Stimulated activated CD8-positive, alpha-beta memory T cell treated with anti-CD3 and anti-CD28 coated beads, Interleukin-12 subunit alpha, Interleukin-12 subunit beta, amount 100 ng/mL, for 1 hour (primary cell): ENCODE results near the gene PSTPIP1.

Experiments
- DNase-seq: peaks from one replicate; pipeline ENCODE4 v3.0.0-alpha.2; 2020; ENCODE audit warnings: low read depth

PSTPIP1 gene

DNA sequence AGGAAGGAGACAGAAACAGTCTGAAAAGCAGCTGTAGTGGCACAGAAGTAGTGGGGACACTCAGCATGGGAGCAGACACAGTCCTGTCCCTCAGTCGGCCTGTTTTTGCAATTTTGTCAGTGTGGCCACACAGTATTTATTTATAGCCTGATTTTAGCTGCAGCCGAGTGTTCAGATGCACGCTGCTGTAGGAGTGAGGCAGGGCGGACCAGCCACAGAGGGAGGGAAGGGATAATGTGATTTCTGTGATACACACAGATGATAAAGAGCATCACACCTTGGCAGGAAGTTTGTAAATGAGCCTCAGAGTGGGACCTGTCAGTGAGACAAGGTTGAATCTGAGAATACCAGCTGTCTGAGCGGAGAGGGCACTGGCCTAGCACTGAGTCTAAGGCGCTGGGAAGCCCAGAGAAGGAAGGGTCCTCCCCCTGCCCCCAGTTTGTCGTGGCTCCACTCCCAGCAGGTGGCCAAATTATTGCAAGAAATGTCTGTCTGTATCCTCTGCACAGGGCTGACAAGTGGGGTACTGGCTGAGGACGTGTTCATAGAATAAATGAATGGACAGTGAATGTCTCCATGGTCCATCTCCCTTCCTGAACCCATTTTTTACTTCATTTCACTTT, 3.8 kb downstream of the PSTPIP1 start:
- no peak for DNase-seq

DNA sequence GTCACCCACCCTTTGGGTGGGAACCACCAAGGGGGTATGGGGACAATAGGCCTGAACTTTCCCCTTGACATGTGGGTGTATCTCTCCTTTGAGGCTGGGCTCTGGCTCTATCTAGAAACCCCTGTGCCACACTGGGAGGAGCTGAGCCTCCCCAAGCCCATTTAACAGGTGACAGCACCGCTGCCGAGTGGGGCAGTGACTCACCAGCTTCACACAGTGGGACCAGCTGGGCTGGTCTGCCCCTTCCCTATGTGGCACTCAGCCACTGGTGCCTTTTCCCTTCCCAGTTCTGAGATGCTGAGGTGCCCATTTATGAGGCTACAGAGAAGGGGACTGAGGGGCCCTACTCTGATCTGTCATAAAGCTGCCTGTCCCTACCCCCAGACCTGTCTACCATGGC, 5.1 kb downstream of the PSTPIP1 start:
- no peak for DNase-seq

DNA sequence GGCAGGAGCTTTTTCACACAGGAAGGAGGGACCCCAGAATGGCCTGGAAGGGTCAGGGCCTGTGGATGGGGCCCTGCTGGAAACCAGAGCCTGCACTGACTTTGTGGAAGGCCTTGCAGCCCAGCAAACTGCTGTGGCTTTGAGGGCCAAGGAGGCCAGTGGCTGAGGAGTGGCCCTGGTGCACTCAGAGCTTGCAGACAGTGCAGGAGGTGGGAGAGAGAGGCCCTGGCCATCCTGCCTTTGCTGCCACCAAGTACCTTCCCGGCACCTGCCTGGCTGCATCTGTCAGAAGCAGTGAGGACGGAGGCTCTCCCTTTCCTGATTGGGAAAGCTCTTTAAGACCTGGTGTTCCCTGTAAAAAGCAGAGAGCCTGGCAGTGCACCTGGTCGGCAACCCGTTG, 6.4 kb downstream of the PSTPIP1 start:
- DNase-seq = no peak

DNA sequence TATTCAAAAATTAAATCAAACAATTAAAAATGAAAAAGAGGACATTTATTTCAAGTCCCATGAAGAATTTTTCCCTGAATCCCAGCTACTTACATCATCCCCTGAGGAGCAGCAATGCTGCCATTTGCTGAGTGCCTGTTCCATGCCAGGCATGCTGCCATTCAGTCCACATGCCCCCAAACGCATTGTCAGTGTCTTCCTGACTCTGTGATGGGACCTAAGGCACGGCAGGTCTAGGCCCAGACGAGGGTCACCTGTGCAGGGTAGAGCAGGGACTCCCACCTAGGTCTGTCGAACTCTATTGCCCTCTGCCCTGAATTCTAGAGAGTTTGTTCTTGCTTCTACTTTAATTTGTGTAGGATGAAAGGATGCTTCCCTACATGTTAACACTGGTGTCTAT, 7.0 kb downstream of the PSTPIP1 start:
- DNase-seq = no peak

DNA sequence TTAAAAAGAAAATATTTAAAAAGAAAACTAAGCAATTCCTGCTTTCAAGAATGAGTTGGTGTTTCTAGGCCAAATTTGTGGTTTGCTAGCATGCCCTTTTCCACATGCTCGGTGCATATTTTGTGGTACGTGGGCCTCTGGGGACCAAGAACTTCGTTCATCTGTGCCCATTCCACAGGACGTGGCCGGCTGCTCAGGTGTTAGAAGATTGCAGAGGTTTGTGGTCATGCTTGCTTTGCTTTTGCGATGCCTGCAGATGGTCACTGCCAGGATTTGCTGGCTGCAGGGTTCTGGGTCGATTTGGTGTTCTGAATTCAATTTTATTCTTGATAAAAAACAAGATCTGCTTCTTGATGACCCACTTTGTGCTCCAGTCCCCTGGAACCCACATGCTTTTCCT, 7.5 kb downstream of the PSTPIP1 start:
- DNase-seq = no peak

DNA sequence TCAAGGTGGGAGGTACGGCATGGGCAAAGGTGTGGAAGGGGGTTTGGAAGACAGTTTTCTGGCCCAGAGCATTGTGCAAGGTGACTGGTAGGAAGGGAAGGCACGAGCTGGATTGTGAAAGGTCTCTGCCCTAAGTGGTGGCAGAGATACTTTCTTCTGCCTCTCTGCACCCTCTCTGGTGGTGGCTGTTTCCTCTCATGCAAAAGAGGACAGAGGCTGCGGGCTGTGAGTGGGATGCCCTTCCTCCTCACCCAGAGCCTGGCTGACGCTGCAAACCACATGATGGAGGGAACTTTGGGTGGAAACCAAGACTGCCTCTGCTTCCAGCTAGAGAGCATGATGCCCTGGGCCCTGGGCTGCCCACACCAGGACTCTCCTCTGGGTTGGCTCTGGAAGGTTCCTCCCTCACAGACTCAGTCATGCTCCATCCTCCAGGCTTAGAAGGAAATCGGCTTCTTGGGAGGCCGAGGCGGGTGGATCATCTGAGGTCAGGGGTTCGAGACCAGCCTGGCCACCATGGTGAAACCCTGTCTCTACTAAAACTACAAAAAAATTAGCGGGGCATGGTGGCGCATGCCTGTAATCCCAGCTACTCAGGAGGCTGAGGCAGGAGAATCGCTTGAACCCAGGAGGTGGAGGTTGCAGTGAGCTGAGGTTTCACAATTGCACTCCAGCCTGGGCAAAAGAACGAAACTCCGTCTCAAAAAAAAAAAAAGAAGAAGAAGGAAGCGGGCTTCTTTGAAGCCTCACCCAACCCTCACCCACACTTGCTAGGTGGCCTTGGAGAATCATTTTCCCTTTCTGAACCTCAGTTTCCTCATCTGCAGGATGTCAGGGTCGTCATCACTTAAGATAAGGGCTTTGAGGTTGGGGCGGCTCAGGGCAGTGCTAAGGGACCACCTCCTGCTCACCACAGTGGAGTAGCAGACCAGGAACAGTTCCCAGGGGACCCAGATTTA, 8.3 kb downstream of the PSTPIP1 start:
- DNase-seq = peak; percentile 55

DNA sequence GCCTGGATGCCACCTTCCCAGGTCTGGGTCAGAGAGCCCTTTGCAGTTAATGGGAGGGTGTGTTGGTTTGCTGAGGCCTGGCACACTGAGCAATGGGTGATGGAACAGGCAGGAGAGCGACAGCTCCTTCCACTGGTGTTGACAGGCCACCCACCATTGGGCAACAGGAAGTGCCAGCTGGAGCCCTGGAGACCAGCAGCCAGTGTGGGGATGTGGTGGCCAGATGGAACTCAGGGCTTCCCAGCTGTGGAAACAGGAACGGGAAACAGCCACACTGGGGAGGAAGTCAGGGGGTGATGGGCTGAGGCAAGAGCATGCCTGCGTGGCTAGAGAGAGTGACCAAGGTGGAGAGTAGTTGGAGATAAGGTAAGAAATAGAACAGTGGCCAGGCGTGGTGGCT, 9.3 kb downstream of the PSTPIP1 start:
- DNase-seq = no peak

DNA sequence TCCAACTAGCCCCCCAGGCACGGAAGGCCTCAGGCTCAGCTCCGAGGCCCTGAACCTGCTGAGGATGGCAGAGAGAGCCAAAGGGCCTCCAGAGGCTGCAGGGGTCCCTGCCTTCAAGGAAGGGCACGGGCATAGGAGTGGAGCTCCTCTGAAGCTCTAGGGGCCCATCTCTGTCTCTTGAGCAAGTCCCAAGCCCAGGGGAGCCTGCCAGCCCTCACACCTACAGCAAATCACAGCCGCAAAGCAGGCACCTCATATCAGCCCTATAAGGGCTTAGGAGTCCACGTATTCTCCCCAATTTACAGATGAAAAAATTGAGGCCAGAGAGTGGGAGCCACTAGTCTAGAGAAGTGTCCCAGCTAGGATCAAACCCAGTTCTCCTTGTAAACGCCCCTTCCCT, 14.2 kb downstream of the PSTPIP1 start:
- no peak for DNase-seq

DNA sequence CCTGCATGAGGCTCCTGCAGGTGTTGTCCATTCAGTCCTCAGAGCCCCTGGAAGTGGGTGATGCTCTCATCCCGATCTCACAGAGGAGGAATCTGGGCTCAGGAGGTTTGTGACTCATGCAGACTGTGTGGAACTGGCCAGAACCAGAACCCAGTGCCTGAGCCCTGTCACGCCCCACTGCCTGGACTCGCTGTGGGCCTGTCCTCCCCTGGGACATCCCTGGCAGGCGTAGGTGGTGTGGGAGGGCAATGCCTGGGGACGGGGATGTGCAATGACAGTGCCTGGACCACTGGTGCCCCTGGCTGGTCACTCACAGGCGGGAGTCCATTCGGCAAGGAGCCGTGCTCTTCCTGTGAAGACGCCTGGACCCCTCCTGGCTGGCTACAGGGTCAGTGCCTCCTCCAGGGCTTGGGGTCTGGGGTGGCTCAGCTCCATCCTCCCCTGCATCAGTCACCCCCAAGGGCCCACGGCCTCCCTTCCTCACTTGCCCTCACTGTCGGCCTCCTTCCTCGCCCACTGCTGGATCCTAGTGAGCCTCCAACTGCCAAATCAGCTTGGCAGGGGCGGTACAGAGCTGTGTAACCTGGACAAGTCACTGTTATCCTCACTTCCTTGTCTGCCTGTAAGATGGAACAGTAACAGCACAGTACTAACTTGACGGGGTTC, 14.9 kb downstream of the PSTPIP1 start:
- no peak for DNase-seq

DNA sequence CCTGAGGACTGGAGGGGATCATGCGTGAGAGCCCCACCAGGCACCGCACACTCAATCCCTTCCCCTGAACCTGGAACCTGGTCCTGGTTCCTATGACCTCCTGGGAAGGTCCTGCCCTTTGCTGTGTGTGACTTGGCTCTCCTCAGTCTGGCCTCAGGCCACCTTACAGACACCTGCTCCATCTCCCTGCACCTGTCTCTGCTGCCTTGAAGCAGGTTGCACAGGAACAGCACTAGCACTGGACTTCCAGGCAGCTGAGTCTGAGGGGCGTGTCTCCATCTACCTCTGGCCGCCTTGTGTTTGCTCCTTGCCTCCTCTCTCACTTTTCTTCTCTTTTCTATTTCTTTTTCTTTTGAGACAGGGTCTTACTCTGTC, 15.4 kb downstream of the PSTPIP1 start:
- DNase-seq = no peak

DNA sequence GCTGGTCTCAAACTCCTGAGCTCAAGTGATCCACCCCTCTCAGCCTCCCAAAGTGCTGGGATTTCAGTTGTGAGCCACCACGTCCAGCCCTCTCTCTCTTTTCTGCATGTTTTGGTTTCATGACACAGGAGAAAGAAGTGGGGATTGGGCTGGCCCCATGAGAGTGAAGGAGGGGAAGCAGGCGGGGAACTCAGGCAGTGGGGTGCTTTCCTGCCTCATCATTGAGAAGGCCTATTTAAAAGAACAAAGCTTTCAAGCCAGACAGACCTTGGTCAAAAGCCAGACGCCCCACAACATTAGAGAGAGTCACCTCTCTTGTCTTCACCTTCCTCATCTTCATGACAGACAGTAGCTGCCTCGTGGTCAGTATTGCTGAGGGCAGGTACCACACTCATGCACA, 15.9 kb downstream of the PSTPIP1 start:
- no peak for DNase-seq

DNA sequence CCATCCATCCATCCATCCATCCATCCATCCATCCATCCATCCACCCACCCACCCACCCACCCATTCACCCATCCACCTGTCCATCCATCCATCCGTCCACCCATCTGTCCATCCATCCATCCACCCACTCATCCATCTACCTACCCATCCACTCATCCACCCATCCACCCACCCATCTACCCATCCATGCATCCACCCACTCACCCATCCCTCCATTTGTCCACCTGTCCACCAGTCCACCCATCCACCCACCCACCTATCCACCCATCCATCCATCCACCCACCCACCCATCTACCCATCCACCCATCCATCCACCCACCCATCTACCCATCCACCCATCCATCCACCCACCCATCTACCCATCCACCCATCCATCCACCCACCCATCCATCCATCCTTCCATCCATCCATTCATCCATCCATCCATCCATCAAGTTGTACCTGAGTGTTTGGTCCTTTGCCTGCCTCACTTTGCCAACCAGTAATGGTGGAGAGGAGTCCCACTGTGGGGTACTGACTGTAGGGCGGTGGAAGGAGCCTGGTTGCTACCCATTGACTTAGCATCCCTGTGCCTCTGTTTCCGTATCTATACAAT, 17.3 kb downstream of the PSTPIP1 start:
- DNase-seq = no peak

DNA sequence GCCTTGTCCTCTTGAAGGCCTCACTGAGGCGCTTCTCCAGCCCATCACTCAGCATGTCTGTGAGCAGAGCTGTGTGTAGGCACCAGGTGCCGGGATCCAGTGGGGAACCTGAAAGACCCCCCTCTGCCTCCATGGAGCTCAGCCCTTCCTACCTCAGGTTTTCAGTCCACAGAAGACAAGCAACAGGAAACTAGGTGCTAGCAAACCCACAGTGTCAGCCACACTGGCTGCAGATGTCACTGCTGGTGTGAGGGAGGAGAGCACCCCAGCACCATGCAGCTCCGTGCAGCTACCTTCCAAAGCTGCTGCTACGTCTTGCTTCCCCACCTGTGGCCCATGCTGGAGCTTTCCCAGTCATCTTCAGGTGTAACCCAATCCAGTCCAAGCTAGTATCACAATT, 17.9 kb downstream of the PSTPIP1 start:
- no peak for DNase-seq

DNA sequence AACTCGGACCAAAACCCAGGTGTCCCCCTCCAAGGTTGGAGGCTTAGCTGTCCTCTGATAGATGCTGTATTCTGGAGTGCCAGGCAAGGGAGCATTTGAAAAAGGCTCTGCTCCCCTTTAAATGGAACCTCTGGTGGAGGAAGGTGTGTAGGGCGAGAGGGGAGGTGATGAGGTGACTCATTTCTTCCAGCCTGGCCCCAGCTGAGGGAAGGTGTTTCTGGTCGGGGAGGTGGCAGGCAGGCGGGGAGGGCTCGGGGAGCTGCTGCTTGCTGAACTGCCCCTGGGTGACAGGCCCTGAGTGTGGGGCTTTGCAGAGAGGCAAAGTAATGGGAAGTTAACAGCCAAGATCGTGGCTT, 18.8 kb downstream of the PSTPIP1 start:
- peak; percentile 81 for DNase-seq

DNA sequence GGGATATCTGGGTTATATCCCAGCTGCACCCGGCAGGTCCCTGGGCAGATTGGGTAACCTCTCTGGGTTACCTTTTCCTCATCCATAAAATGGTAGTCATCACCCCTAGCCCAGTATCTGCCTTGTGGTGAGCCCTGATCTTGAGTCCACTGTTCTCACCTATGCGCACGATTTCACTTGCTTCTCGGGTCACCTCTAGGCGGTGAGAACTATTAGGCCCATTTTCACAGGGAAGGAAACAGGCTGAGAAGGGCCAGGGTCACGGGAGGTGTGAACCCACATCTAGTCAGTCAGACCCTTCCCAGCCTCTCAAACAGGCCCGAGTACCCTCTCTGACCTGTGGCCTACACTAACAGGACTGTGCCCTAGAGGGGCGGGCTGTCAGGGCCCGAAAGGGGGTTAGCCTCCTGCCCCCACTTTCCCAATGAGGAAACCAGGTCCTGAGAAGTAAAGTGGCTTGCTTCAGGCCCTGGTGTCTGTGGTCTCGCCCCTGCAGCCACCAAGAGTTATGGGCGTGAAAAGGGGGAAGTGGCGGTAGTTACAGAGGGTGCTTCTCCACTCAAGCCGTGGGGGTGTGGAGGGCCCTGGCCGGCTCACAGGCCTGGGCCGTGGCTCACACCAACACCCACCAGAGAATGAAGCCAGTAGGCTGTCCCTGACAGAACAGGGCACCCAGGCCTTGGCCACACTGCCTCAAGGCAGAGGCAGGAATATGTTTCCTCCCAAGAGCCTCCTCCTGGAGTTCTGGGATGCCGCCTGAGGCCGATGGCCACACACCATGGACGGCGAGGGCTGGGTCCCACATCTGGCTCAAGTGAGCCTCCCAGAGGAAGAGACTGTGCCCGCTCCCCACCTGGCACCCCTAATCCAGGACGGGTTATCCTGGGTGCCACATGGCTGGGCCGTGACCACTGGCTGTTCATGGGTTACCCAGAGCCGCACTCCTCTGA, 19.5 kb downstream of the PSTPIP1 start:
- no peak for DNase-seq

DNA sequence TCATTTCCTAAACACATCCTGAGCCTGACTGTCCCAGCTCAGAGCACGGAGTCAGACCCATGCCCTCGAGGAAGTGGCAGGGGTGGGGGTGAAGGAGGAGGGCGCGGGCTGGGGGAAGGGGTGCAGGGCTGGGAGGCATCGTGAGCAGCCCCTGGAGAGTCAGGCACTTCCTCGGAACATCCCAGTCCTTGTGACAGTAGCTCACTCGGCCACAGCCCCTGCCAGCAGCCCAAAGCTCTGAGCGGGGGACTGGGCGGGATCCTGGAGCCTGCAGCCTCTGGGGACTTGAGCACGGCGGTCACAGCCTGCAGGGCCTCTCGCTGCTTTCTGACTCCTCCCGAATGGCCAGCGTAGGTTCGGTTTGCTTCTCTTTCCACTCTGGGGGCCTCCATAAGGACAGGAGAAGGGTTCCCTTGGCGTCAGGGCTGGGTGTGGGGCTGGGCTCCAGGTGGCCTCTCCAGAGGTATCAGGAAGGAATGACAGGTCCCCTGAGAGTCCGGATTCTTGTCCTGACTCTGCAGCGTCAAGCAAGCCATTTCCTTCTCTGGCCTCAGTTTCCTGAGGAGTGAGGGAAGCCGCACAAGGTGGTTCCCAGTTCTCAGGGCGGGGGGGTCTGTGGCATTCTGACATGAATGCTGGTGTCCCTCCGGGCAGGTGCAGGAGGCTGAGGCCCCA, 20.9 kb downstream of the PSTPIP1 start:
- DNase-seq = no peak

DNA sequence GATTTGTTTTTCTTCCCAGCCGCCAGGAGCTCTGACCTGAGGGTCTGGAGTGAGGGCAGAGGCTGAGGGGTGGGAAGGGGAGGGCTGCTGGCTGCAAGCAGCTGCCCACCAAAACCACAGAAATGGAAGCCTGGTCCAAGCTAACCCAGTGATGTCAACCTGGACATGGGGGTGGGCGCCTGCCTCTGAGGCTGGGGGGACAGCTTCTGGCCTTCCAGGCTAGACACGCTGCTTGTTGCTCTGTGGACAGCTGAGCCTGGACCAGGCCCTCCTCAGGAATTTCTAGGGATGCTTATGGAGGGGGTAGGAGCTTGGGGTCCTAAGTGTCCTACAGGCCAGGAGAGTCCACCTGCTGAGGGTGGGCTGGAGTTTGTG, 21.4 kb downstream of the PSTPIP1 start:
- no peak for DNase-seq

DNA sequence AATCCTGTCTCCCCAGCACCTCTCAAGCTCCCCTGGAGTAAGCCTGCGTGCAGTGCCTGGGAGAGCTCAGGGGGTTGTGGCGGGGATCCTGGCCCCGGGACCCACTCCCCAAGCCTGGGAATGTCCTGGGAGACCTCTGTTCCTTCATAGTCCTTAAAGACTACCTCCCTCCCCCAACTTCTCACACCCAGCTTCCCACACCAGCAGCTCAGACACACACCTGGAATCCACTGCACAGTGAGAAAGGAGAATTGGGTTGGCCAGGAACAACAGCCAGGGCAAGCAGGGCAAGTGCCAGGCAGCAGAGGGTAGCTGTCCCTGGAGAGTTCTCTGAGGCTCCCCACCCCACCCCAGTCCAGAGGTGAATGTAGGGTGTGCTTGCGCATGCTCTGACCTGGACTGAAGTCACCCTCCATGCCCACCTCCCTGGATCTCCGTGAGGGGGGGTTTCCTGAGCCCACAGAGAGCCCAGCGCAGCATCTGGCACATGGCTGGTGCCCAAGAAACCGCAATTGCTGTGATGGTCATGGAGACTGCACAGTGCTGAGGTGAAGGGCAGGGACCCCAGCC, 22.2 kb downstream of the PSTPIP1 start:
- DNase-seq = no peak

DNA sequence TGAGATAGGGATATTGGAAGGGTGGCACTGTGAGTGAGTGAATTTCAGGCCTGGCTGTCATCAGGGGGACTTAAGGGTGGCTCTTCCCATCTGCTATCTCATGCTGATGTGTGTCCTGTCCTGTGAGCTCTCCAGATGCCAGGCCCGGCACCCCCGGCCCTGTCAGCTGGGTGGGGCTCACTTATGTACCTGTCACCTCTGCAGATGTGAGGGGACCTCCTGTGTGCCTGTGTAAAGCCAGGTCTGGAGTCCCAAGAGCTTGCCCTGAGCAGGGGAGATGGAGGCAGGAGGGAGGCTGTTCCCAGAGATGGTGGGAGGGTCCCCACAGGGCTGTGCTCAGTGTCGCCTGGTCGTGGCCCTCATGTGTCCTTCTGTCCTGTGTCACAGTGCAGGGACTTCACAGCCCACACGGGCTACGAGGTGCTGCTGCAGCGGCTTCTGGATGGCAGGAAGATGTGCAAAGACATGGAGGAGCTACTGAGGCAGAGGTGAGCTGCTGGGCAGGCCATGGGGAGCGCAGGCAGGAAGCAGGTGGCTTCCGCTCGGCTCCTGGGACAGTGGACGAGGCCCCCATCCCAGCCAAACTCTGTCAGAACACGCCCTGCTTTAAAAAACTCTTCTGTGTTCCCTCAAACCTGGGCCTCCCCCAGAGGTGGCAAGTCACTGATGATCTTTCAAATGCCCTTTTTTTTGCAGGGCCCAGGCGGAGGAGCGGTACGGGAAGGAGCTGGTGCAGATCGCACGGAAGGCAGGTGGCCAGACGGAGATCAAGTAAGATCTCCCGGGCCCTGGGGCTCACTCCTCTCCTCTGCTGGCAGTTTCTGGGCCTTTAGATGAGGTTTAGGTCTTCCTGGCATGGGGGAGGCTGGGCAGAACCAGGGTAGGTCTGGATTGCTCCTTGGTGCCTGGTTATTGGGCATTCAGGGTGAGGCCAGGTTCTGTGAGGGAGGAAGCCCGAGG, 23.1 kb downstream of the PSTPIP1 start:
- DNase-seq = no peak
